K562 (cell line): ENCODE measurements around the gene PBX4. TPM values are rescaled to one million over a fixed set of nuclear protein-coding genes. Genes with fewer than 3 reads are reported as not detected.

ENCODE experiments used
- ATAC-seq: fragments of 200-7000 bp; cut with Tn5 transposase; 3 replicates; pipeline ENCODE4 v1.9.1; 2020; ENCODE audit warnings: moderate library complexity
- BruUV-seq: library from RNA; stranded (reverse); fragments of 400-500 nt; replicated peaks from 2 replicates; lab custom pipeline; 2021; lab: Mats Ljungman, UMichigan
- CTCF ChIA-PET: fragments of 300-600 bp; formaldehyde crosslinking; extraction: SDS; loops from one replicate; lab custom pipeline; 2021; ENCODE audit warnings: low intra/inter-chr PET ratio; lab: Yijun Ruan, JAX
- POLR2A ChIA-PET: fragments of 300-600, 350-650 bp; sonication (Branson Sonifier 250); formaldehyde crosslinking; extraction: SDS; loops from one replicate; lab custom pipeline; 2021; ENCODE audit warnings: antibody characterized with exemption, inconsistent platforms; lab: Yijun Ruan, JAX
- DNase-seq, 4 experiments: peaks; one replicate each; pipeline versions ENCODE4 v3.0.0 to v3.0.0-alpha.2; 2011 to 2018; ENCODE audit warnings: low spot score in 3 of 4, mixed read lengths in 3 of 4; ENCODE audit errors: extremely low read depth in 1 of 4
- FAIRE-seq: peaks from 2 replicates; lab custom pipeline; 2011; peaks lifted over from hg19 to GRCh38; lab: Jason Lieb, UNC
- H2AFZ ChIP-seq: 2 replicates; pipeline ENCODE4 v1.6.0; 2011; ENCODE audit warnings: low read depth, low read length, control low read depth, inconsistent platforms
- H3K27ac ChIP-seq: fragments of 200-600 bp; 3 replicates; pipeline ENCODE4 v1.8.0; 2011; ENCODE audit warnings: low read depth, mild to moderate bottlenecking, control low read depth, inconsistent platforms, low read length, moderate library complexity, mixed read lengths; ENCODE audit errors: extremely low read depth
- H3K27me3 ChIP-seq, 2 experiments: fragments of 300-600 bp in 1 of 2; 2 replicates in 1 of 2; 3 replicates in 1 of 2; pipeline versions ENCODE4 v1.6.0 to v1.8.0; 2011; ENCODE audit warnings: inconsistent platforms in 2 of 2, low read length in 2 of 2, mild to moderate bottlenecking in 1 of 2, mixed read lengths in 1 of 2, moderate library complexity in 1 of 2; ENCODE audit not compliant: control insufficient read depth in 2 of 2, insufficient read depth in 2 of 2
- H3K36me3 ChIP-seq: fragments of 300-600 bp; 3 replicates; pipeline ENCODE4 v1.8.0; 2011; ENCODE audit warnings: mild to moderate bottlenecking, low read length, inconsistent platforms; ENCODE audit not compliant: control insufficient read depth, insufficient read depth
- H3K4me1 ChIP-seq, 2 experiments: fragments of 200-600 bp in 1 of 2; replicated peaks in 1 of 2; 2 replicates in 1 of 2; 3 replicates in 1 of 2; pipeline versions ENCODE4 v1.5.1 to v1.8.0; 2011; ENCODE audit warnings: inconsistent platforms in 2 of 2, low read length in 2 of 2, mild to moderate bottlenecking in 1 of 2, mixed read lengths in 1 of 2, moderate library complexity in 1 of 2; ENCODE audit not compliant: control insufficient read depth in 2 of 2, insufficient read depth in 2 of 2
- H3K4me2 ChIP-seq: 2 replicates; pipeline ENCODE4 v1.6.1; 2011; ENCODE audit warnings: low read length, control low read depth, inconsistent platforms, mixed read lengths; ENCODE audit not compliant: insufficient read depth
- H3K4me3 ChIP-seq: fragments of 200-600 bp; sonication (generic), shearing (Covaris generic); 2 replicates; pipeline ENCODE4 v1.5.1; 2016; ENCODE audit warnings: control low read depth, inconsistent platforms
- H3K79me2 ChIP-seq: fragments of 200-600 bp; 3 replicates; pipeline ENCODE4 v1.8.0; 2011; ENCODE audit warnings: low read length, inconsistent platforms; ENCODE audit not compliant: control insufficient read depth, insufficient read depth
- H3K9ac ChIP-seq, 2 experiments: 2 replicates each; pipeline versions ENCODE4 v1.6.0 to v1.6.1; 2011; ENCODE audit warnings: low read depth in 2 of 2, low read length in 2 of 2, control low read depth in 1 of 2, inconsistent platforms in 1 of 2, mild to moderate bottlenecking in 1 of 2, mixed read lengths in 1 of 2; ENCODE audit not compliant: insufficient read depth in 1 of 2
- H3K9me1 ChIP-seq: one replicate; pipeline ENCODE4 v1.6.0; 2011; ENCODE audit warnings: inconsistent platforms, mild to moderate bottlenecking, low read length, moderate library complexity; ENCODE audit not compliant: control insufficient read depth, insufficient read depth
- H3K9me3 ChIP-seq: replicated peaks from 2 replicates; pipeline ENCODE4 v1.5.1; 2011; ENCODE audit warnings: low read depth, low read length, inconsistent platforms; ENCODE audit not compliant: control insufficient read depth, insufficient read depth
- H4K20me1 ChIP-seq: replicated peaks from 2 replicates; pipeline ENCODE4 v1.6.1; 2011; ENCODE audit warnings: low read length, inconsistent platforms, mixed read lengths; ENCODE audit not compliant: control insufficient read depth, insufficient read depth
- CTBP1 ChIP-seq: fragments of 450-650 bp; IDR thresholded peaks from 2 replicates; pipeline ENCODE4 v1.6.1; 2016; ENCODE audit warnings: borderline replicate concordance
- ERF ChIP-seq: fragments of 450-650 bp; formaldehyde crosslinking; IDR thresholded peaks from 2 replicates; pipeline ENCODE4 v1.4.0; 2020; ENCODE audit warnings: mild to moderate bottlenecking, mixed read lengths
- FOXM1 ChIP-seq, 2 experiments: fragments of 450-650 bp in 1 of 2; sonication (generic) in 1 of 2; formaldehyde crosslinking in 1 of 2; IDR thresholded peaks; 2 replicates each; pipeline versions ENCODE4 v1.6.1 to v1.9.0; 2017 to 2022; ENCODE audit warnings: low read depth in 2 of 2, mild to moderate bottlenecking in 2 of 2, missing genetic modification reagents in 1 of 2, moderate library complexity in 1 of 2
- MECOM ChIP-seq: fragments of 250-450 bp; sonication (Bioruptor Pico); IDR thresholded peaks from 2 replicates; pipeline ENCODE4 v1.8.0; 2022; ENCODE audit warnings: inconsistent platforms
- MEF2A ChIP-seq: IDR thresholded peaks from 2 replicates; pipeline ENCODE4 v1.6.1; 2011; ENCODE audit warnings: low read depth, mild to moderate bottlenecking, low read length, moderate library complexity; ENCODE audit not compliant: control insufficient read depth
- MTF1 ChIP-seq: fragments of 250-450 bp; sonication (Bioruptor Pico); IDR thresholded peaks from 2 replicates; pipeline ENCODE4 v1.9.0; 2021; ENCODE audit warnings: moderate library complexity, mild to moderate bottlenecking, inconsistent platforms, borderline replicate concordance
- PHTF2 ChIP-seq: fragments of 250-450 bp; sonication (Bioruptor Pico); IDR thresholded peaks from 2 replicates; pipeline ENCODE4 v1.5.0; 2021; ENCODE audit warnings: mild to moderate bottlenecking
- SMAD3 ChIP-seq: fragments of 450-650 bp; formaldehyde crosslinking; conservative IDR thresholded peaks from 2 replicates; pipeline ENCODE4 v1.4.0; 2020; ENCODE audit warnings: mild to moderate bottlenecking
- ZBTB2 ChIP-seq: fragments of 450-650 bp; IDR thresholded peaks from 2 replicates; pipeline ENCODE4 v1.6.1; 2016; ENCODE audit warnings: antibody characterized with exemption
- ZEB2 ChIP-seq: fragments of 450-650 bp; IDR thresholded peaks from 2 replicates; pipeline ENCODE4 v1.6.1; 2016
- ZNF224 ChIP-seq: sonication (generic); formaldehyde crosslinking; IDR thresholded peaks from 2 replicates; pipeline ENCODE4 v1.8.0; 2022; ENCODE audit warnings: mild to moderate bottlenecking, missing genetic modification reagents
- WGBS: fragments of 100-300 bp; shearing (Covaris generic); methylation state at CpG from one replicate; pipeline ENCODE4 v1.1.6; 2016; ENCODE audit warnings: low coverage, mixed read lengths; ENCODE audit not compliant: insufficient coverage; ENCODE audit errors: missing lambda C conversion rate; 5-methylcytosine and 5-hydroxymethylcytosine counted together
- in situ Hi-C: fragments of 300-500 bp; cut with MboI; formaldehyde crosslinking; loops from 4 replicates; pipeline ENCODE4 v1.15.0; 2018; ENCODE audit warnings: inconsistent platforms, mixed read lengths
- intact Hi-C: fragments of 100-400 bp; cut with micrococcal nuclease; formaldehyde crosslinking; loops from 2 replicates; pipeline ENCODE4 v1.14.2; 2022
- polyA plus RNA-seq, 8 experiments: library from polyadenylated mRNA; depleted of rRNA in 4 of 8; stranded (reverse) in 5 of 8; unstranded in 3 of 8; fragments of >200 nt; fragmentation: Nextera tagmentation in 2 of 8; fragmentation: Illumina TruSeq in 1 of 8; extraction: Ambion mirVana in 2 of 8; extraction: Trizol in 1 of 8; gene quantifications; 2 replicates each; pipeline versions ENCODE4 v1.2.1 to v1.2.3, GENCODE V29; 2011 to 2014; ENCODE audit warnings: inconsistent platforms in 1 of 8, missing spikeins in 1 of 8
- total RNA-seq, 7 experiments: library from RNA; depleted of rRNA in 6 of 7; stranded (reverse); fragments of >200 nt in 6 of 7; fragmentation: Illumina TruSeq in 2 of 7; extraction: Trizol in 2 of 7; gene quantifications; 2 replicates each; pipeline versions ENCODE4 v1.2.1 to v1.2.3, GENCODE V29; 2011 to 2021; ENCODE audit warnings: low replicate concordance in 1 of 7
- TF ChIP-seq, protein P1 (sequence below): fragments of 450-650 bp; formaldehyde crosslinking; IDR thresholded peaks from 2 replicates; pipeline ENCODE4 v1.4.0; 2022; ENCODE audit warnings: missing genetic modification characterization

The PBX4 gene
- total and polyA plus RNA-seq, 9 of the 15 experiments (the other 6 are each of a cell fraction or from before 2014, with no cell fraction given) = 0.11 to 3.8 (median 1.6) TPM; not detected in 1

GRCh38 chr19:19550485-19550929, 68.0 kb downstream of the PBX4 start:
- no peak overlapping the region for H2AFZ ChIP-seq
- intact Hi-C loops = loop anchor here (5.0 kb wide), 1 partner anchor 92 kb away; the partner anchor contains the start of gene GMIP
- ATAC-seq (no peak), FAIRE-seq (no peak)
- 0 out of 2 replicates have a peak, but pooled peaks cover 5% of the 10 kb centered on the region for H4K20me1 ChIP-seq
- peaks cover 0 to 41% of the 10 kb centered on the region in 2 experiments; a peak in 2 of 5 replicates for H3K4me1 ChIP-seq
- no peak overlapping the region for H3K4me2 ChIP-seq
- H3K36me3 ChIP-seq = no peaks in the 10 kb centered on the region
- no peaks in the 10 kb centered on the region for H3K9me1 ChIP-seq
- H3K79me2 ChIP-seq = no peaks in the 10 kb centered on the region
- no peak for TF ChIP-seq ERF
- TF ChIP-seq, all 486 proteins: peak for 0
- DNase-seq = no peak
- BruUV-seq = no TSS peak
- in situ Hi-C loops = loop anchor here (10.0 kb wide), 1 partner anchor 404 kb away; no protein-coding TSS in a partner anchor
- Histone ChIP-seq H3K9ac (no peak overlapping the region), H3K27me3 (peaks cover 5 to 48% of the 10 kb centered on the region in 2 experiments), H3K4me3 (no peak overlapping the region), H3K9me3 (no peaks in the 10 kb centered on the region), H3K27ac (no peak overlapping the region)
- ChIA-PET POLR2A (interaction anchor here (1.2 to 1.9 kb wide), 2 partner anchors 20 to 69 kb away, joined by 3 to 7 read pairs; no protein-coding TSS in a partner anchor), CTCF (no interaction called here)
- WGBS = 2% methylated on average over 4 of the region's 8 CpGs

DNA sequence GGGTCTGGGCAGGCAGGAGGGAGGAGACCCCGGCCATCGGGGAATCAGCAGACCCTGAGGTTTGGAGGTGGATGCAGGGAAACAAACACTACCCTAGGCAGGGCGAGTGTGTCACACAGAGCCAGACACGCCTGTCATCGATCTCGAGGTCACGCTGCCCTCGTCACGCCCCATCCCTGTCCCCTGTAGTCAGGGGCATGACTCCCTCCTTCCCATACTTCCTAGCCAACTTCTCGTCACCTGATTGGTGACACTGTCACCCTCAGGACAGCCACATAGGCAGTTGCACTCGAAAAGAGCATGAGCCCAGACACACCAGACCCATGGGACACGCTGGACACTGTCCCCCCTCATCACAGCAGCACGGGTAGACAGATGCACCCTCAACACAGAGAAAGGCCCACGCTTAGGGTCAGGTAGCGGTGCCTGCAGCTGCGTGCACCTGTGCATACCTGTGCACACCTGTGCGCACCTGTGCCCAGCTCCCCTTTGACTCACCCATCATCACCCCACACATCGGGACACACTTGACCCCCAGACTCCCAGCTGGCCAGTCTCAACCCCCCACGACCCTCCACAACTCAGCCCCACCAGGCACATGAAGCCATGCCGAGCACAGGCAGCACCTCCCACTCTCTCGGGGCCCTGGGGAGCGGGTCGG, 68.6 kb downstream of the PBX4 start:
- ChIA-PET CTCF (no interaction called here), POLR2A (interaction anchor here (0.8 to 1.9 kb wide), 5 partner anchors 9 to 70 kb away, joined by 3 to 7 read pairs (median 4); no protein-coding TSS in a partner anchor)
- Histone ChIP-seq H4K20me1 (0 out of 2 replicates have a peak, but pooled peaks cover 5% of the 10 kb centered on the region), H2AFZ (no peak overlapping the region), H3K27me3 (peaks cover 5 to 52% of the 10 kb centered on the region in 2 experiments), H3K4me3 (no peak overlapping the region), H3K27ac (no peak overlapping the region), H3K9ac (no peak overlapping the region), H3K4me1 (peaks cover 0 to 46% of the 10 kb centered on the region in 2 experiments; a peak in 2 of 5 replicates), H3K9me1 (no peaks in the 10 kb centered on the region), H3K9me3 (no peaks in the 10 kb centered on the region), H3K79me2 (no peaks in the 10 kb centered on the region), H3K4me2 (no peak overlapping the region), H3K36me3 (no peaks in the 10 kb centered on the region)
- DNase-seq (no peak), ATAC-seq (no peak), FAIRE-seq (no peak)
- WGBS = 4% methylated on average over 23 of the region's 23 CpGs
- intact Hi-C loops (loop anchor here (5.0 kb wide), 1 partner anchor 92 kb away; the partner anchor contains the start of gene GMIP), in situ Hi-C loops (loop anchor here (10.0 to 25.0 kb wide), 2 partner anchors 87 to 405 kb away; partner anchors contain the start of genes GMIP and LPAR2)
- BruUV-seq = no TSS peak
- peak; percentile 34; the same call in 1 of the 2 replicates for TF ChIP-seq CTBP1
- TF ChIP-seq PHTF2 (CRISPR knock-in tag) = no peak
- TF ChIP-seq, protein P1, sequence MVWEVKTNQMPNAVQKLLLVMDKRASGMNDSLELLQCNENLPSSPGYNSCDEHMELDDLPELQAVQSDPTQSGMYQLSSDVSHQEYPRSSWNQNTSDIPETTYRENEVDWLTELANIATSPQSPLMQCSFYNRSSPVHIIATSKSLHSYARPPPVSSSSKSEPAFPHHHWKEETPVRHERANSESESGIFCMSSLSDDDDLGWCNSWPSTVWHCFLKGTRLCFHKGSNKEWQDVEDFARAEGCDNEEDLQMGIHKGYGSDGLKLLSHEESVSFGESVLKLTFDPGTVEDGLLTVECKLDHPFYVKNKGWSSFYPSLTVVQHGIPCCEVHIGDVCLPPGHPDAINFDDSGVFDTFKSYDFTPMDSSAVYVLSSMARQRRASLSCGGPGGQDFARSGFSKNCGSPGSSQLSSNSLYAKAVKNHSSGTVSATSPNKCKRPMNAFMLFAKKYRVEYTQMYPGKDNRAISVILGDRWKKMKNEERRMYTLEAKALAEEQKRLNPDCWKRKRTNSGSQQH (CRISPR knock-in tag) = no peak
- no peak for TF ChIP-seq MEF2A
- no peak for TF ChIP-seq ZBTB2
- TF ChIP-seq ZEB2 = peak; percentile 94
- TF ChIP-seq MECOM (CRISPR knock-in tag) = no peak
- no peak for TF ChIP-seq ZNF224
- TF ChIP-seq FOXM1 (IDR thresholded peaks at IDR 0.05; ENCODE audit: low read depth) = no peak
- no peak for TF ChIP-seq FOXM1 (CRISPR knock-in tag; IDR thresholded peaks at IDR 0.05; ENCODE audit: low read depth)
- TF ChIP-seq MTF1 (CRISPR knock-in tag) = no peak
- no peak for TF ChIP-seq SMAD3 (CRISPR knock-in tag)
